Astrocyte (in vitro differentiated cells and primary cell): ENCODE results near the gene CDK17. TPM values are rescaled to one million over a fixed set of nuclear protein-coding genes. Genes with fewer than 3 reads are reported as not detected.

Experiments
- DNase-seq: peaks from one replicate; pipeline ENCODE4 v3.0.0-alpha.2; 2010; ENCODE audit warnings: low read depth
- FAIRE-seq: peaks from 2 replicates; lab custom pipeline; 2011; peaks lifted over from hg19 to GRCh38; lab: Jason Lieb, UNC
- H2AFZ ChIP-seq: 2 replicates; pipeline ENCODE4 v1.6.0; 2012; ENCODE audit warnings: low read depth, low read length, inconsistent platforms
- H3K27ac ChIP-seq: 2 replicates; pipeline ENCODE4 v1.5.1; 2011; ENCODE audit warnings: low read depth, low read length, inconsistent platforms
- H3K27me3 ChIP-seq: 2 replicates; pipeline ENCODE4 v1.6.0; 2011; ENCODE audit warnings: low read length, inconsistent platforms; ENCODE audit not compliant: insufficient read depth
- H3K36me3 ChIP-seq: 2 replicates; pipeline ENCODE4 v1.5.1; 2011; ENCODE audit warnings: low read length, inconsistent platforms; ENCODE audit not compliant: insufficient read depth
- H3K4me1 ChIP-seq: 2 replicates; pipeline ENCODE4 v1.5.1; 2011; ENCODE audit warnings: low read length, inconsistent platforms; ENCODE audit not compliant: insufficient read depth
- H3K4me2 ChIP-seq: 2 replicates; pipeline ENCODE4 v1.6.0; 2012; ENCODE audit warnings: low read length, inconsistent platforms
- H3K4me3 ChIP-seq: 2 replicates; pipeline ENCODE4 v1.5.1; 2011; ENCODE audit warnings: low read depth, mild to moderate bottlenecking, low read length, inconsistent platforms; ENCODE audit not compliant: insufficient read depth
- H3K79me2 ChIP-seq: 2 replicates; pipeline ENCODE4 v1.6.0; 2012; ENCODE audit warnings: mild to moderate bottlenecking, low read length, inconsistent platforms; ENCODE audit not compliant: insufficient read depth
- H3K9ac ChIP-seq: 2 replicates; pipeline ENCODE4 v1.6.0; 2012; ENCODE audit warnings: mild to moderate bottlenecking, low read length, inconsistent platforms
- H3K9me3 ChIP-seq: 2 replicates; pipeline ENCODE4 v1.5.1; 2012; ENCODE audit warnings: low read depth, mild to moderate bottlenecking, low read length, inconsistent platforms; ENCODE audit not compliant: insufficient read depth
- H4K20me1 ChIP-seq: 2 replicates; pipeline ENCODE4 v1.6.0; 2012; ENCODE audit warnings: low read length, inconsistent platforms; ENCODE audit not compliant: insufficient read depth
- H3K27ac Mint-ChIP-seq: one replicate; pipeline ENCODE4 v1.8.0; 2021; ENCODE audit warnings: mild to moderate bottlenecking, mixed read lengths; ENCODE audit not compliant: unreplicated experiment
- H3K27me3 Mint-ChIP-seq: one replicate; pipeline ENCODE4 v1.8.0; 2021; ENCODE audit warnings: low read depth, mixed read lengths; ENCODE audit not compliant: unreplicated experiment
- H3K36me3 Mint-ChIP-seq: one replicate; pipeline ENCODE4 v1.8.0; 2021; ENCODE audit warnings: low read depth, mixed read lengths; ENCODE audit not compliant: unreplicated experiment
- H3K4me1 Mint-ChIP-seq: one replicate; pipeline ENCODE4 v1.8.0; 2021; ENCODE audit warnings: low read depth, mixed read lengths; ENCODE audit not compliant: unreplicated experiment
- H3K4me3 Mint-ChIP-seq: one replicate; pipeline ENCODE4 v1.8.0; 2021; ENCODE audit warnings: mild to moderate bottlenecking, moderate library complexity, mixed read lengths; ENCODE audit not compliant: unreplicated experiment
- H3K9me3 Mint-ChIP-seq: one replicate; pipeline ENCODE4 v1.8.0; 2021; ENCODE audit warnings: mild to moderate bottlenecking, mixed read lengths; ENCODE audit not compliant: unreplicated experiment
- EZH2 ChIP-seq: IDR thresholded peaks from 2 replicates; pipeline ENCODE4 v1.6.1; 2012; ENCODE audit warnings: mild to moderate bottlenecking, low read length, inconsistent platforms; ENCODE audit not compliant: insufficient read depth
- total RNA-seq: library from RNA; stranded (reverse); gene quantifications from 2 replicates; pipeline ENCODE4 v1.2.1, GENCODE V29; 2021
- TF ChIP-seq, protein P1 (sequence below): IDR thresholded peaks from 2 replicates; pipeline ENCODE4 v1.5.1; 2011; ENCODE audit warnings: low read depth, mild to moderate bottlenecking, inconsistent platforms, low read length, moderate library complexity; ENCODE audit not compliant: insufficient read depth

Gene CDK17
- total RNA-seq, 1 donor from 2014 or later = 64.2 TPM

DNA sequence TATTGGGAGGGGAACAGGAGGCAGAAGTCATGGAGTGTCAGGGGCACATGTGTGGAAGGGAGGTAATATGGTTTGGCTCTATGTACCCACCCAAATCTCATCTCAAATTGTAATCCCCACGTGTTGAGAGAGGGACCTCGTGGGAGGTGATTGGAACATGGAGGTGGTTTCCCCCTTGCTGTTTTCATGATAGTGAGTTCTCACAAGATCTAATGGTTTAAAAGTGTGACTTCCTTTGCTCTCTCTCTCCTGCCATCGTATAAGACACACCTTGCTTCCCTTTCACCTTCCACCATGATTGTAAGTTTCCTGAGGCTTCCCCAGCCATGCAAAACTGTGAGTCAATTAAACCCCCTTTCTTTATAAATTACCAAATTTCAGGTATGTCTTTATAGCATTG lies 41.6 kb upstream of the CDK17 start:
- no peak overlapping the region for H2AFZ ChIP-seq

DNA sequence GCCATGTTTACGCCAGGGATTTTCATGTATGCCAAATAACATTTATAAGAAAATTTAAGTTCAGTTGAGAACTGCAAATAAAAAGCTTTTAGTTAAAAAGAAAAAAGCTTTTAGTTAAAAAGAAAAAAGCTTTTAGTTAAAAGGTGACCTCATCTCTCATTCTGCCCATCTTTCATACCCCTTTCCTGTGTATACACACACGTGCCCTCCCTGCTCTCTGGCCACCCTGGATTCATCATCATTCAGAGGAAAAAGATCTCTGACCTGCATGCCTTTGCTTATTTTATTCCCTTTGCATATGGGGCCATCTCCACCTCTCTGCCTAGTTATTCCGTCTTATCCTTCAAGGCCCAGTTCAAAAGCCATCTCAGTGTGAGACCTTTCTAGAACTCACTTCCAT lies 38.1 kb upstream of the CDK17 start:
- DNase-seq = no peak
- Mint-ChIP-seq H3K27ac (no peak overlapping the region), H3K36me3 (no peaks in the 10 kb centered on the region), H3K9me3 (peaks cover 4% of the 10 kb centered on the region), H3K4me3 (no peak overlapping the region), H3K27me3 (no peaks in the 10 kb centered on the region), H3K4me1 (peaks cover 7% of the 10 kb centered on the region)
- no peaks in the 10 kb centered on the region for H3K9me3 ChIP-seq
- no peak for FAIRE-seq
- H3K4me3 ChIP-seq = no peak overlapping the region
- TF ChIP-seq, protein P1, sequence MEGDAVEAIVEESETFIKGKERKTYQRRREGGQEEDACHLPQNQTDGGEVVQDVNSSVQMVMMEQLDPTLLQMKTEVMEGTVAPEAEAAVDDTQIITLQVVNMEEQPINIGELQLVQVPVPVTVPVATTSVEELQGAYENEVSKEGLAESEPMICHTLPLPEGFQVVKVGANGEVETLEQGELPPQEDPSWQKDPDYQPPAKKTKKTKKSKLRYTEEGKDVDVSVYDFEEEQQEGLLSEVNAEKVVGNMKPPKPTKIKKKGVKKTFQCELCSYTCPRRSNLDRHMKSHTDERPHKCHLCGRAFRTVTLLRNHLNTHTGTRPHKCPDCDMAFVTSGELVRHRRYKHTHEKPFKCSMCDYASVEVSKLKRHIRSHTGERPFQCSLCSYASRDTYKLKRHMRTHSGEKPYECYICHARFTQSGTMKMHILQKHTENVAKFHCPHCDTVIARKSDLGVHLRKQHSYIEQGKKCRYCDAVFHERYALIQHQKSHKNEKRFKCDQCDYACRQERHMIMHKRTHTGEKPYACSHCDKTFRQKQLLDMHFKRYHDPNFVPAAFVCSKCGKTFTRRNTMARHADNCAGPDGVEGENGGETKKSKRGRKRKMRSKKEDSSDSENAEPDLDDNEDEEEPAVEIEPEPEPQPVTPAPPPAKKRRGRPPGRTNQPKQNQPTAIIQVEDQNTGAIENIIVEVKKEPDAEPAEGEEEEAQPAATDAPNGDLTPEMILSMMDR = no peak
- TF ChIP-seq EZH2 = no peak
- no peaks in the 10 kb centered on the region for H4K20me1 ChIP-seq
- H3K36me3 ChIP-seq = no peaks in the 10 kb centered on the region
- H3K4me2 ChIP-seq = no peak overlapping the region
- no peak overlapping the region for H3K9ac ChIP-seq
- peaks cover 11% of the 10 kb centered on the region for H3K4me1 ChIP-seq
- H3K79me2 ChIP-seq = no peaks in the 10 kb centered on the region
- no peak overlapping the region for H2AFZ ChIP-seq
- no peaks in the 10 kb centered on the region for H3K27me3 ChIP-seq
- H3K27ac ChIP-seq = no peak overlapping the region

More for the DNA sequence above, 41.6 kb upstream of the CDK17 start:
- Mint-ChIP-seq H3K4me1 (peaks cover 18% of the 10 kb centered on the region), H3K9me3 (peaks cover 4% of the 10 kb centered on the region), H3K27ac (no peak overlapping the region), H3K36me3 (no peaks in the 10 kb centered on the region), H3K27me3 (no peaks in the 10 kb centered on the region), H3K4me3 (no peak overlapping the region)
- no peaks in the 10 kb centered on the region for H3K9me3 ChIP-seq
- no peak overlapping the region for H3K4me3 ChIP-seq
- H3K4me1 ChIP-seq = peaks cover 17% of the 10 kb centered on the region
- H3K27ac ChIP-seq = no peak overlapping the region
- no peaks in the 10 kb centered on the region for H3K27me3 ChIP-seq
- H3K9ac ChIP-seq = no peak overlapping the region
- H3K4me2 ChIP-seq = no peak overlapping the region
- no peaks in the 10 kb centered on the region for H3K36me3 ChIP-seq
- no peaks in the 10 kb centered on the region for H3K79me2 ChIP-seq
- DNase-seq = no peak
- FAIRE-seq = no peak
- no peak for TF ChIP-seq EZH2
- TF ChIP-seq, protein P1 = no peak
- H4K20me1 ChIP-seq = no peaks in the 10 kb centered on the region

DNA sequence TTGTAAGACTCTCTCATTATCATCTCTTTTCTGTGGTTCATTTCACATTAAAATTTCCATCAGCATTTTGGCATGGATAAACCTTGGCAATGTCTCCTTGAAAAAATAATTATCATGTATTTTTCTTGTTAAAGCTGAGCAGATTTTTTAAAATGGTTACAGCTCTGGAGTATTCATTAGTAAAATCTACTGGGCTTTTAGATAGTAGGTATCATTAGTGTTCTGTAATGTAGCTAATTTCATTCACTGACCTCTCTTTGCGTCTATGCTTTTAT lies 36.9 kb upstream of the CDK17 start:
- H2AFZ ChIP-seq = no peak overlapping the region
- no peaks in the 10 kb centered on the region for H3K27me3 Mint-ChIP-seq
- no peaks in the 10 kb centered on the region for H3K79me2 ChIP-seq
- TF ChIP-seq EZH2 = no peak
- TF ChIP-seq, protein P1 = no peak
- no peak overlapping the region for H3K27ac Mint-ChIP-seq
- no peaks in the 10 kb centered on the region for H3K36me3 ChIP-seq
- no peaks in the 10 kb centered on the region for H3K36me3 Mint-ChIP-seq
- DNase-seq = no peak
- H3K4me1 Mint-ChIP-seq = peaks cover 7% of the 10 kb centered on the region
- peaks cover 11% of the 10 kb centered on the region for H3K4me1 ChIP-seq
- H3K4me3 Mint-ChIP-seq = no peak overlapping the region
- H3K27me3 ChIP-seq = no peaks in the 10 kb centered on the region
- no peak overlapping the region for H3K27ac ChIP-seq
- no peak overlapping the region for H3K4me3 ChIP-seq
- H3K4me2 ChIP-seq = no peak overlapping the region
- FAIRE-seq = no peak
- no peak overlapping the region for H3K9ac ChIP-seq
- H4K20me1 ChIP-seq = no peaks in the 10 kb centered on the region
- H3K9me3 ChIP-seq = no peaks in the 10 kb centered on the region
- peaks cover 4% of the 10 kb centered on the region for H3K9me3 Mint-ChIP-seq
